Fibroblast of the aortic adventitia (primary cell): ENCODE results near the gene TLDC2. TPM values are rescaled to one million over a fixed set of nuclear protein-coding genes. Genes with fewer than 3 reads are reported as not detected.

Source experiments
- DNase-seq: peaks from one replicate; pipeline ENCODE4 v3.0.0-alpha.2; 2010; ENCODE audit warnings: low read depth
- H3K4me3 ChIP-seq: 2 replicates; pipeline ENCODE4 v1.5.1; 2011; ENCODE audit warnings: low read depth, mild to moderate bottlenecking, control low read depth, low read length, moderate library complexity
- total RNA-seq: library from RNA; depleted of rRNA; stranded (reverse); fragments of >200 nt; gene quantifications from 2 replicates; pipeline ENCODE4 v1.2.3, GENCODE V29; 2012; ENCODE audit warnings: low replicate concordance
- TF ChIP-seq, protein P1 (sequence below): IDR thresholded peaks from 2 replicates; pipeline ENCODE4 v1.5.1; 2011; ENCODE audit warnings: mild to moderate bottlenecking, low read length, control low read depth, inconsistent platforms; ENCODE audit not compliant: insufficient read depth

TLDC2 gene
- total RNA-seq, 1 donor: 0.18 TPM

DNA sequence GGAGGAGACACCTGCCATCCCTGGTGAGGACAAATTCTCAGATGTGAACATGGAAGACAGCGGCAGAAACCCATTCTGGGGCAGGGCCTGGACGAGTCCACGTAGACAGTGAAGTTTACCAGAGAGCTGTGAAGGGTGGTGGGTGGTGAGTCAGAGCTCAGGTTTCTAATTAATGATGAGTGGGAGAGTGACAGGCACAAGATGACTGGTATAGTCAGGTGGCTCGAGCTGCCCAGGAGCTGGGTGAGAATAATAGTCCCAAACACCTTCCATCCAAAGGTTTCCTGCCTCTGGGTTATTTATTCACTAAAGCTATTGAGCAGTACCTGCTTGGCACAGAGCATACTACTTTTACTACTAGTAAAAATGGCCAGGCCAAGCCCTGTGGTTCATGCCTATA is 6.0 kb downstream of the TLDC2 start:
- H3K4me3 ChIP-seq: no peak overlapping the region
- TF ChIP-seq, protein P1, sequence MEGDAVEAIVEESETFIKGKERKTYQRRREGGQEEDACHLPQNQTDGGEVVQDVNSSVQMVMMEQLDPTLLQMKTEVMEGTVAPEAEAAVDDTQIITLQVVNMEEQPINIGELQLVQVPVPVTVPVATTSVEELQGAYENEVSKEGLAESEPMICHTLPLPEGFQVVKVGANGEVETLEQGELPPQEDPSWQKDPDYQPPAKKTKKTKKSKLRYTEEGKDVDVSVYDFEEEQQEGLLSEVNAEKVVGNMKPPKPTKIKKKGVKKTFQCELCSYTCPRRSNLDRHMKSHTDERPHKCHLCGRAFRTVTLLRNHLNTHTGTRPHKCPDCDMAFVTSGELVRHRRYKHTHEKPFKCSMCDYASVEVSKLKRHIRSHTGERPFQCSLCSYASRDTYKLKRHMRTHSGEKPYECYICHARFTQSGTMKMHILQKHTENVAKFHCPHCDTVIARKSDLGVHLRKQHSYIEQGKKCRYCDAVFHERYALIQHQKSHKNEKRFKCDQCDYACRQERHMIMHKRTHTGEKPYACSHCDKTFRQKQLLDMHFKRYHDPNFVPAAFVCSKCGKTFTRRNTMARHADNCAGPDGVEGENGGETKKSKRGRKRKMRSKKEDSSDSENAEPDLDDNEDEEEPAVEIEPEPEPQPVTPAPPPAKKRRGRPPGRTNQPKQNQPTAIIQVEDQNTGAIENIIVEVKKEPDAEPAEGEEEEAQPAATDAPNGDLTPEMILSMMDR: no peak
- no peak for DNase-seq

- DNase-seq: no peak
- no peak overlapping the region for H3K4me3 ChIP-seq
- TF ChIP-seq, protein P1: no peak
Observed at GRCh38 chr20:36883977-36884535, 8.1 kb downstream of the TLDC2 start.

GRCh38 chr20:36885356-36885755 is 9.4 kb downstream of the TLDC2 start:
- no peak overlapping the region for H3K4me3 ChIP-seq
- DNase-seq: no peak
- TF ChIP-seq, protein P1: no peak

GRCh38 chr20:36886859-36887751 is 11.2 kb downstream of the TLDC2 start:
- peak; percentile 75 for DNase-seq
- TF ChIP-seq, protein P1: peak; percentile 99
- peak overlapping the region; percentile 35 for H3K4me3 ChIP-seq

DNA sequence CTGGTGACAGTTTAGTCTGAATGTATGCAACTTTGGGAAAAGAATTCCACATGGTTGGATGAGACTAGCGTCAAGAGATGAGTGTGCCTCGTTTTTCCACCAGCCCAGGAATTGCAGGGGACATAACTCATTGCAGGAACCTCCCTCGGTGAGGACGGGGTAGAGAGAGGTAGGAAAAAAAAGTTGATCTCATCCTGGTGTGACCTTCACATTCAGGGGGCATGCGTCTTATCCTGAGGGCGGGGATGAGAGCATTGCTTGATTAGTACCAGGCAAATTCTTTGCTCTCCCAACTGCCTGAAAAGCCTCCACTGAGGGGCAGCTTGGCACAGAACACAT is 11.8 kb downstream of the TLDC2 start:
- TF ChIP-seq, protein P1: no peak
- peak; percentile 13 for DNase-seq
- H3K4me3 ChIP-seq: no peak overlapping the region

GRCh38 chr20:36888880-36889516 is 13.1 kb downstream of the TLDC2 start:
- no peak overlapping the region for H3K4me3 ChIP-seq
- DNase-seq: no peak
- TF ChIP-seq, protein P1: no peak
